ENCODE results near the gene GPR89B. TPM values are rescaled to one million over a fixed set of nuclear protein-coding genes. Genes with fewer than 3 reads are reported as not detected.
A peak's percentile ranks its signal among the peaks of the same experiment; 100 is the strongest.
"Not testable (repeated sequence)": the region's sequence is repeated elsewhere in the genome, so short reads cannot be mapped to it uniquely, and the experiment has no call there.

The GPR89B gene
- total RNA-seq, 1 donor from 2014 or later = 16.5 TPM

DNA sequence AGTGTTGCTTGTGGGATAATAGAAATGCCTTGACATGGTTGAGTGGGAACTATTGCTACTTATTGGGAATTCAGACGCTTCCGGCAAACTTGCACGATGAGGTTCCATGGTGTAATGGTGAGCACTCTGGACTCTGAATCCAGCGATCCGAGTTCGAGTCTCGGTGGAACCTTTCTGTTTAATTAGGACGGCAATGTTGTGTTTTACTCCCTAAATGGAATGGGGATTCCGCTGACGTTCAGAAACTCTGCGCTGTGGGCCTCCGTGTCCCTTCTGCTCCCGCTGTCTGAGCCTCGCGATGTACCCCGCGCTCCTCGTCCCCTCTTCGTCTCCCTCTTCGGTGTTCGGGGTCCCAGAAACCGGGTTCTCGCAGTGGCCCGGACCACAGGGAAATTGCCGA lies 104.5 kb downstream of the GPR89B start:
- H3K27ac Mint-ChIP-seq; H3K4me1 Mint-ChIP-seq (ENCODE audit: unreplicated experiment); H3K4me3 Mint-ChIP-seq; H3K36me3 Mint-ChIP-seq; DNase-seq (ENCODE audit: extremely low spot score, unreplicated experiment); H3K9me3 Mint-ChIP-seq: not testable (repeated sequence)
- H3K27me3 Mint-ChIP-seq = peaks cover 12% of the 10 kb centered on the region

DNA sequence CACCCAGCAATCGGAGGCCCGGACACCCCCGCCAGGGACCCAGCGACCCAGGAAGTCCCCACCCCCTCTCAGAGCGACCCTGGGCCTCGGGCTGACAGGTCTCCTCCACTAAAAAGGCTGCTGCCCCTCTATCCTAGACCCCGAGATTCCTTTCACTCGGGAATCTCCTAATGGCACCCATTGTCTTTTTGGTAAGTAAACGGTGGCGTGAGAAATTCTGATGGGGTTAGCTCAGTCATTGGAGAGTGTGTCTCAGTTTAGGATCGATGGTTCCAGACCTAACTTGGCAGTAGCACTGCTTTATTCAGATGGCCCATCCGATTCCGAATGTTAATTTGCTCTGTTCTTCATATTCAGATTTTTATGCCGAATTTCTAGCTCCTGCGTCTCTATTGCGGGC lies 104.9 kb downstream of the GPR89B start:
- not testable (repeated sequence) for H3K36me3 Mint-ChIP-seq; H3K4me3 Mint-ChIP-seq; H3K9me3 Mint-ChIP-seq; H3K27ac Mint-ChIP-seq; DNase-seq (ENCODE audit: extremely low spot score, unreplicated experiment); H3K4me1 Mint-ChIP-seq (ENCODE audit: unreplicated experiment)
- peaks cover 12% of the 10 kb centered on the region for H3K27me3 Mint-ChIP-seq

DNA sequence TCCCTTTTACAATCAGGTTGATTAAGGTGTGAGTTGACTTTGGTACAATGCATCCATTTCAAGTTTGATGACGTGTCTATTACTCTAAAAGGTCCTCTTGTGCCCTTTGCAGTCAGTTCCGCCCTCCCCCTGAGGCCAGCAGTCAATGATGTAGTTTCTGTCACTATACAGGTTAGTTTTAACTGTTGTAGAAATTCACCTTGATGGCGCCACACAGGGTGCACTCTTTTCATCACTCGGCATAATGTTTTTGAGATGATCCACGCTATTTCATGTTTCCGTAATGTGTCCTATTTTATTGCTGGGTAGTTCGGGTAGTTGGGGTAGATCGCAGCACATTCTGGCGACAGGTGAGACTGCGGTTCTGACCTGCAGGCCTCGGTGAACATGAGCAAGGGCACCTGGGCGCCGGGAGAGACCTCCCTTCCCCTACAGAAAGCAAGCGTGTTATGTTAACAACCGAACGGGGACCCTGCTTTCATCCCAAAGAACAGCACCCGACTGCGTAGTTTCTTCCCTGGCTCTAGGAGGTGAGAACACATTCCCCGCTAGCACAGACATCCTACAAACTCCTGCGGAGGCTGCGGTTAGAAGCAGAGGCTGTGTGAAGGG lies 109.7 kb downstream of the GPR89B start:
- not testable (repeated sequence) for H3K36me3 Mint-ChIP-seq; DNase-seq (ENCODE audit: extremely low spot score, unreplicated experiment); H3K9me3 Mint-ChIP-seq; H3K4me1 Mint-ChIP-seq (ENCODE audit: unreplicated experiment)
- Mint-ChIP-seq H3K27me3 (peaks cover 11% of the 10 kb centered on the region), H3K4me3 (peak overlapping the region; percentile 91), H3K27ac (peak overlapping the region; percentile 99)

DNA sequence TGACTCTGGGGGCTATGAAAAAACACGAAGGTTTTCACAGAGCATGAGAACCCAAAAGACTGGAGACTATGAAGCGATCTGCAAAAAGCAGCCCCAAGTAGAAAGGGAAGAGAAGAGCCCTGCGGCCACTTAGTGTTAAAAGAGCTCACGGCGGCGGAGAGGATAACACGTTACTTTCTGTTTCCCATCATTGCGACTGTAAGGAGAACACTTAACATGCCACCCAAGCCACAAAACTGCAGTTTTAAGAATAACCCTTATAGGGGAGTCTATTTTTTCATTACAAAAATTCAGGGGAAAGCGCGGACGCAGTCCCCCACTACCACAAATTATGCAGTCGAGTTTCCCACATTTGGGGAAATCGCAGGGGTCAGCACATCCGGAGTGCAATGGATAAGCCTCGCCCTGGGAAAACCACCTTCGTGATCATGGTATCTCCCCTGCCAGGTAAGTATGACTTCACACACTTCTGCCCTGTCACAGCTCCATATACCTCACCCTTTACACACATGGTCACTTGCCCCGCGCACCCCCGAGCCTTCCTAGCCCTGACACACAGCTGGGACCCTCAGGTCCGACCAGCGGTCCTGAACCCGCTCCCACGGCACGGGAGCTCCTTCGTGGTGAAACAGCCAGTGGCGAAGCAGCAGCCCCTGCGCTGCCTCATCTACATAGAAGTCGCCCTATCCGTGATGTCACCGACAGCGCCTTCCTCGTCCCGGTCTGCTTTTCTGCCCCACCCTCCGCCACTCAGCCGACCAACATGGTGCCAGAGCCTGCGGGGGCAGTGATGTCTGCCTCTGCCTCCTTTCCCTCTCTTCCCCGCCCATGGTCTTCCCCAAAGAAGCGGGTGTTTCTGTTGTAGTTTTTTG lies 110.5 kb downstream of the GPR89B start:
- DNase-seq (ENCODE audit: extremely low spot score, unreplicated experiment); H3K9me3 Mint-ChIP-seq; H3K36me3 Mint-ChIP-seq; H3K4me1 Mint-ChIP-seq (ENCODE audit: unreplicated experiment): not testable (repeated sequence)
- peak overlapping the region; percentile 99 for H3K27ac Mint-ChIP-seq
- peak overlapping the region; percentile 91 for H3K4me3 Mint-ChIP-seq
- H3K27me3 Mint-ChIP-seq = peaks cover 11% of the 10 kb centered on the region

Other genes with a start within 250 kb of the GPR89B start
- gene GJA5, start 167.8 kb upstream of the GPR89B start, total RNA-seq (ENCODE audit: low replicate concordance) = 0.52 and 0.58 TPM in 2 replicates
- gene GJA8, start 25.6 kb upstream of the GPR89B start, total RNA-seq (ENCODE audit: low replicate concordance) = not detected in 2 replicates
- 14.6 and 18.0 TPM in 2 replicates for gene NBPF11, start 223.9 kb downstream of the GPR89B start, total RNA-seq (ENCODE audit: low replicate concordance)